IMR-90 (cell line): ENCODE results near the gene DLGAP4. TPM values are rescaled to one million over a fixed set of nuclear protein-coding genes. Genes with fewer than 3 reads are reported as not detected.

ENCODE experiments used
- ATAC-seq: fragments of 200-7000 bp; cut with Tn5 transposase; 2 replicates; pipeline ENCODE4 v1.9.1; 2020; ENCODE audit warnings: low read depth, mild to moderate bottlenecking, moderate library complexity
- BruUV-seq: library from RNA; stranded (reverse); fragments of 400-500 nt; replicated peaks from 2 replicates; lab custom pipeline; 2021; lab: Mats Ljungman, UMichigan
- CTCF ChIA-PET: fragments of 300-600 bp; formaldehyde crosslinking; extraction: SDS; loops from one replicate; lab custom pipeline; 2021; ENCODE audit warnings: antibody characterized with exemption; lab: Yijun Ruan, JAX
- POLR2A ChIA-PET: fragments of 300-600 bp; sonication (Branson Sonifier 250); formaldehyde crosslinking; loops from one replicate; lab custom pipeline; 2022; ENCODE audit warnings: antibody characterized with exemption; ENCODE audit not compliant: unreplicated experiment; lab: Charles Lee
- DNase-seq: peaks from one replicate; pipeline ENCODE4 v3.0.0; 2013
- H2AFZ ChIP-seq: replicated peaks from 2 replicates; pipeline ENCODE3; 2013; ENCODE audit warnings: low read length, mild to moderate bottlenecking; ENCODE audit not compliant: poor library complexity
- H2AK5ac ChIP-seq: 2 replicates; pipeline ENCODE4 v1.6.1; 2013; ENCODE audit warnings: low read depth, low read length, inconsistent platforms
- H2AK9ac ChIP-seq: replicated peaks from 2 replicates; pipeline ENCODE3; 2013; ENCODE audit warnings: mild to moderate bottlenecking, low read depth, low read length, moderate library complexity; ENCODE audit not compliant: poor library complexity
- H2BK120ac ChIP-seq: 2 replicates; pipeline ENCODE4 v1.6.1; 2013; ENCODE audit warnings: low read depth, low read length, inconsistent platforms
- H2BK15ac ChIP-seq: 3 replicates; pipeline ENCODE4 v1.6.1; 2013; ENCODE audit warnings: low read depth, low read length, inconsistent platforms
- H2BK20ac ChIP-seq: 2 replicates; pipeline ENCODE4 v1.6.1; 2013; ENCODE audit warnings: low read depth, mild to moderate bottlenecking, inconsistent platforms, low read length, moderate library complexity
- H2BK5ac ChIP-seq: 2 replicates; pipeline ENCODE4 v1.6.1; 2013; ENCODE audit warnings: mild to moderate bottlenecking, low read depth, low read length, inconsistent platforms; ENCODE audit not compliant: poor library complexity, severe bottlenecking
- H3K14ac ChIP-seq: replicated peaks from 2 replicates; pipeline ENCODE4 v1.6.1; 2013; ENCODE audit warnings: low read depth, low read length, inconsistent platforms
- H3K18ac ChIP-seq: 2 replicates; pipeline ENCODE4 v1.6.1; 2013; ENCODE audit warnings: low read depth, low read length, control low read depth
- H3K23ac ChIP-seq: 2 replicates; pipeline ENCODE4 v1.6.1; 2013; ENCODE audit warnings: low read depth, low read length, inconsistent platforms
- H3K27ac ChIP-seq: 2 replicates; pipeline ENCODE4 v1.5.1; 2013; ENCODE audit warnings: mild to moderate bottlenecking, control low read depth, low read length; ENCODE audit not compliant: insufficient read depth
- H3K27me3 ChIP-seq: 2 replicates; pipeline ENCODE4 v1.6.1; 2013; ENCODE audit warnings: low read length; ENCODE audit not compliant: control insufficient read depth, insufficient read depth
- H3K36me3 ChIP-seq: 2 replicates; pipeline ENCODE4 v1.6.1; 2013; ENCODE audit warnings: low read length, mixed read lengths; ENCODE audit not compliant: control insufficient read depth, insufficient read depth
- H3K4ac ChIP-seq: 2 replicates; pipeline ENCODE4 v1.6.1; 2013; ENCODE audit warnings: low read depth, low read length, inconsistent platforms
- H3K4me1 ChIP-seq: 2 replicates; pipeline ENCODE4 v1.6.1; 2013; ENCODE audit warnings: low read length, mixed read lengths; ENCODE audit not compliant: control insufficient read depth, insufficient read depth
- H3K4me2 ChIP-seq: 2 replicates; pipeline ENCODE4 v1.6.1; 2013; ENCODE audit warnings: low read depth, mild to moderate bottlenecking, control low read depth, low read length, moderate library complexity
- H3K4me3 ChIP-seq: 2 replicates; pipeline ENCODE4 v1.5.1; 2013; ENCODE audit warnings: low read depth, mild to moderate bottlenecking, control low read depth, low read length, moderate library complexity; ENCODE audit not compliant: insufficient read depth
- H3K56ac ChIP-seq: 2 replicates; pipeline ENCODE4 v1.6.1; 2013; ENCODE audit warnings: low read length, inconsistent platforms; ENCODE audit not compliant: insufficient read depth; ENCODE audit errors: extremely low read depth
- H3K79me1 ChIP-seq, 2 experiments: 2 replicates each; pipeline ENCODE4 v1.6.1; 2013; ENCODE audit warnings: low read length in 2 of 2, inconsistent platforms in 1 of 2, low read depth in 1 of 2
- H3K9ac ChIP-seq: 2 replicates; pipeline ENCODE4 v1.6.1; 2013; ENCODE audit warnings: low read depth, low read length, control low read depth
- H3K9me1 ChIP-seq: 2 replicates; pipeline ENCODE4 v1.6.1; 2013; ENCODE audit warnings: low read length, inconsistent platforms; ENCODE audit not compliant: insufficient read depth
- H3K9me3 ChIP-seq: 2 replicates; pipeline ENCODE4 v1.6.1; 2013; ENCODE audit warnings: low read length; ENCODE audit not compliant: control insufficient read depth, insufficient read depth
- H4K20me1 ChIP-seq: 2 replicates; pipeline ENCODE4 v1.6.1; 2013; ENCODE audit warnings: low read length, inconsistent platforms; ENCODE audit not compliant: insufficient read depth
- H4K5ac ChIP-seq: 2 replicates; pipeline ENCODE4 v1.6.1; 2013; ENCODE audit warnings: mild to moderate bottlenecking, low read depth, low read length, control low read depth
- H4K8ac ChIP-seq, 2 experiments: 2 replicates each; pipeline ENCODE4 v1.6.1; 2013; ENCODE audit warnings: low read depth in 2 of 2, low read length in 2 of 2, control low read depth in 1 of 2, inconsistent platforms in 1 of 2
- H4K91ac ChIP-seq: 2 replicates; pipeline ENCODE4 v1.6.1; 2013; ENCODE audit warnings: low read depth, low read length, inconsistent platforms; ENCODE audit not compliant: insufficient read depth
- FOS ChIP-seq: fragments of 150-350 bp; IDR thresholded peaks from 2 replicates; pipeline ENCODE4 v1.6.1; 2016; ENCODE audit warnings: low read depth, low read length
- MAFK ChIP-seq: IDR thresholded peaks from 2 replicates; pipeline ENCODE4 v1.6.1; 2012; ENCODE audit warnings: low read depth, low read length, improper control_type of control experiment
- WGBS, 2 experiments: methylation state at CpG; one replicate each; pipeline versions ENCODE4 v1.1.5 to v1.1.7; 2013; ENCODE audit warnings: missing lambda C conversion rate in 2 of 2; ENCODE audit not compliant: insufficient read length in 1 of 2; ENCODE audit errors: extremely low coverage in 2 of 2; 5-methylcytosine and 5-hydroxymethylcytosine counted together
- dilution Hi-C: fragments of 300-500 bp; cut with HindIII; formaldehyde crosslinking; loops from one replicate; pipeline ENCODE4 v1.14.3; 2018; ENCODE audit warnings: low sequenced_read_pairs; ENCODE audit not compliant: unreplicated experiment
- in situ Hi-C: fragments of 300-500 bp; cut with MboI; formaldehyde crosslinking; loops from 3 replicates; pipeline ENCODE4 v1.14.3; 2019; ENCODE audit warnings: low sequenced_read_pairs, inconsistent platforms, mixed read lengths
- intact Hi-C: fragments of 100-400 bp; cut with micrococcal nuclease; formaldehyde crosslinking; loops from 2 replicates; pipeline ENCODE4 v1.10.0; 2022
- polyA plus RNA-seq, 3 experiments: library from polyadenylated mRNA; depleted of rRNA; stranded (reverse); fragments of >200 nt; gene quantifications; 2 replicates each; pipeline ENCODE4 v1.2.3, GENCODE V29; 2012; ENCODE audit warnings: low replicate concordance in 1 of 3
- total RNA-seq: library from RNA; depleted of rRNA; stranded (reverse); fragments of >200 nt; gene quantifications from 2 replicates; pipeline ENCODE4 v1.2.3, GENCODE V29; 2012

DLGAP4 gene
- total and polyA plus RNA-seq, 2 of the 4 experiments (the other 2 are of a cell fraction) = 32.3 to 73.2 TPM

DNA sequence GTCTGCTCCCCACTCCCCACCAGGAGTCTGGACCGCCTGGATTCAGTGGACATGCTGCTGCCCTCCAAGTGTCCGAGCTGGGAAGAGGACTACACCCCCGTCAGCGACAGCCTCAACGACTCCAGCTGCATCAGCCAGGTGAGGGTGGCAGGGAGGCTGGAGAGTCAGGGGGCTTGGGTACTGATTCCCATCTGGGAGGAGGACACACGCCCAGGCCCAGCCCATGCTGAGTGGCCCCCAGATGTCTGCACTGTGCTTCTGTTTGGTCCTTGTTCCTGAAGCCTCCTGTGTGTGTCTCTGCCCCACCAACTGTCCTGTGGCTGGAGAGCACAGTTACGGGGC is 133.6 kb downstream of the DLGAP4 start:
- H3K9me3 ChIP-seq = no peaks in the 10 kb centered on the region
- ChIA-PET POLR2A (no interaction called here), CTCF (interaction anchor here (0.5 to 1.7 kb wide), 9 partner anchors 9 to 358 kb away, joined by 3 to 9 read pairs (median 4); no protein-coding TSS in a partner anchor)
- no peak for TF ChIP-seq FOS
- TF ChIP-seq MAFK = no peak
- no peak overlapping the region for H3K14ac ChIP-seq
- no peaks in the 10 kb centered on the region for H4K20me1 ChIP-seq
- H2BK20ac ChIP-seq = no peak overlapping the region
- DNase-seq = no peak
- 0% methylated on average over 1 of the region's 7 CpGs; no CpG with 5 or more reads in 1 of the 2 experiments for WGBS, 2 experiments
- no peaks in the 10 kb centered on the region for H3K9me1 ChIP-seq
- no peak for ATAC-seq
- no peak overlapping the region for H3K18ac ChIP-seq
- intact Hi-C loops = loop anchor here (1.0 to 5.0 kb wide), 4 partner anchors 166 to 442 kb away; no protein-coding TSS in a partner anchor
- H3K9ac ChIP-seq = no peak overlapping the region
- no peak overlapping the region for H4K5ac ChIP-seq
- H3K23ac ChIP-seq = no peak overlapping the region
- H2BK5ac ChIP-seq = no peak overlapping the region
- peak overlapping the region; percentile 44 for H2AFZ ChIP-seq
- H2BK15ac ChIP-seq = no peak overlapping the region
- no peaks in the 10 kb centered on the region for H3K36me3 ChIP-seq
- H3K4ac ChIP-seq = no peak overlapping the region
- in situ Hi-C loops = loop anchor here (5.0 to 25.0 kb wide), 2 partner anchors 232 to 452 kb away; no protein-coding TSS in a partner anchor
- no peak overlapping the region for H3K4me2 ChIP-seq
- H3K4me1 ChIP-seq = no peaks in the 10 kb centered on the region
- no peak overlapping the region for H2BK120ac ChIP-seq
- peaks cover 37% of the 10 kb centered on the region for H3K27me3 ChIP-seq
- H4K8ac ChIP-seq = no peak overlapping the region
- no peak overlapping the region for H2AK5ac ChIP-seq
- H3K4me3 ChIP-seq = no peak overlapping the region
- no peak overlapping the region for H3K27ac ChIP-seq
- H2AK9ac ChIP-seq = no peak overlapping the region
- dilution Hi-C loops = no loop called here
- BruUV-seq = no TSS peak
- H3K56ac ChIP-seq = no peak overlapping the region
- no peaks in the 10 kb centered on the region for H3K79me1 ChIP-seq
- H4K91ac ChIP-seq = no peak overlapping the region
